H9 (cell line): ENCODE measurements around the gene KCTD5. TPM values are rescaled to one million over a fixed set of nuclear protein-coding genes. Genes with fewer than 3 reads are reported as not detected.
"Not testable (repeated sequence)": the region's sequence is repeated elsewhere in the genome, so short reads cannot be mapped to it uniquely, and the experiment has no call there.

Source experiments
- DNase-seq: peaks from one replicate; pipeline ENCODE4 v3.0.0-alpha.2; 2017
- H2AFZ ChIP-seq: one replicate; pipeline ENCODE4 v1.6.1; 2013; ENCODE audit warnings: mild to moderate bottlenecking, low read length, control low read depth, moderate library complexity
- H2AK5ac ChIP-seq: 2 replicates; pipeline ENCODE4 v1.6.1; 2013; ENCODE audit warnings: low read length, control low read depth, mixed read lengths; ENCODE audit not compliant: insufficient read length
- H2BK120ac ChIP-seq: one replicate; pipeline ENCODE4 v1.6.1; 2013; ENCODE audit warnings: low read depth, mild to moderate bottlenecking, low read length, control low read depth, inconsistent platforms; ENCODE audit not compliant: poor library complexity, severe bottlenecking
- H2BK12ac ChIP-seq: 2 replicates; pipeline ENCODE4 v1.6.1; 2013; ENCODE audit warnings: low read length, control low read depth, mixed read lengths, low read depth; ENCODE audit not compliant: insufficient read length
- H2BK15ac ChIP-seq: 2 replicates; pipeline ENCODE4 v1.6.1; 2013; ENCODE audit warnings: low read depth, low read length, control low read depth
- H2BK20ac ChIP-seq: one replicate; pipeline ENCODE4 v1.6.1; 2013; ENCODE audit warnings: low read depth, mild to moderate bottlenecking, low read length, control low read depth, inconsistent platforms; ENCODE audit not compliant: poor library complexity, severe bottlenecking
- H2BK5ac ChIP-seq: 2 replicates; pipeline ENCODE4 v1.6.1; 2013; ENCODE audit warnings: low read length, control low read depth, mixed read lengths; ENCODE audit not compliant: insufficient read length
- H3K14ac ChIP-seq: 2 replicates; pipeline ENCODE4 v1.6.1; 2013; ENCODE audit warnings: low read length, control low read depth; ENCODE audit not compliant: insufficient read depth
- H3K18ac ChIP-seq: 2 replicates; pipeline ENCODE4 v1.6.1; 2013; ENCODE audit warnings: low read depth, mild to moderate bottlenecking, mixed read lengths, low read length, control low read depth; ENCODE audit not compliant: insufficient read length
- H3K23ac ChIP-seq: 2 replicates; pipeline ENCODE4 v1.6.1; 2013; ENCODE audit warnings: low read length, control low read depth, mixed read lengths, low read depth; ENCODE audit not compliant: insufficient read length
- H3K23me2 ChIP-seq: 2 replicates; pipeline ENCODE4 v1.6.1; 2013; ENCODE audit warnings: low read depth, mild to moderate bottlenecking, mixed read lengths, low read length, control low read depth; ENCODE audit not compliant: insufficient read length, poor library complexity, severe bottlenecking
- H3K27ac ChIP-seq: 2 replicates; pipeline ENCODE4 v1.5.1; 2013; ENCODE audit warnings: low read length, control low read depth, mixed read lengths, low read depth; ENCODE audit not compliant: insufficient read length
- H3K27me3 ChIP-seq: 2 replicates; pipeline ENCODE4 v1.6.1; 2013; ENCODE audit warnings: low read length, control low read depth, inconsistent platforms; ENCODE audit not compliant: insufficient read depth
- H3K4ac ChIP-seq: 2 replicates; pipeline ENCODE4 v1.6.1; 2013; ENCODE audit warnings: low read depth, mild to moderate bottlenecking, control low read depth, inconsistent platforms, low read length, moderate library complexity
- H3K4me1 ChIP-seq: 2 replicates; pipeline ENCODE4 v1.6.1; 2013; ENCODE audit warnings: low read length, control low read depth, inconsistent platforms; ENCODE audit not compliant: insufficient read depth
- H3K4me2 ChIP-seq: 2 replicates; pipeline ENCODE4 v1.6.1; 2013; ENCODE audit warnings: low read length, control low read depth, mixed read lengths; ENCODE audit not compliant: insufficient read length, insufficient read depth
- H3K56ac ChIP-seq: 2 replicates; pipeline ENCODE4 v1.6.1; 2013; ENCODE audit warnings: low read depth, mild to moderate bottlenecking, mixed read lengths, low read length, control low read depth; ENCODE audit not compliant: insufficient read length
- H3K79me1 ChIP-seq: 2 replicates; pipeline ENCODE4 v1.6.1; 2013; ENCODE audit warnings: low read depth, mild to moderate bottlenecking, moderate library complexity, low read length, control low read depth, inconsistent platforms; ENCODE audit not compliant: insufficient read depth, poor library complexity, severe bottlenecking
- H3K79me2 ChIP-seq: 2 replicates; pipeline ENCODE4 v1.6.1; 2013; ENCODE audit warnings: low read length, control low read depth, inconsistent platforms; ENCODE audit not compliant: insufficient read depth
- H3K9ac ChIP-seq: 2 replicates; pipeline ENCODE4 v1.6.1; 2013; ENCODE audit warnings: low read length, control low read depth, mixed read lengths; ENCODE audit not compliant: insufficient read length; ENCODE audit errors: extremely low read depth
- H3K9me3 ChIP-seq: one replicate; pipeline ENCODE4 v1.6.1; 2013; ENCODE audit warnings: low read depth, low read length, inconsistent platforms; ENCODE audit not compliant: control insufficient read depth
- H3T11ph ChIP-seq: one replicate; pipeline ENCODE4 v1.6.1; 2013; ENCODE audit warnings: mild to moderate bottlenecking, low read length, control low read depth, inconsistent platforms
- H4K20me1 ChIP-seq: one replicate; pipeline ENCODE4 v1.6.1; 2013; ENCODE audit not compliant: control insufficient read depth, insufficient read length, insufficient read depth
- H4K5ac ChIP-seq: 2 replicates; pipeline ENCODE4 v1.6.1; 2013; ENCODE audit warnings: low read depth, mild to moderate bottlenecking, mixed read lengths, low read length, control low read depth; ENCODE audit not compliant: insufficient read length
- H4K8ac ChIP-seq: replicated peaks from 2 replicates; pipeline ENCODE4 v1.6.1; 2013; ENCODE audit warnings: low read length, control low read depth, mixed read lengths, low read depth; ENCODE audit not compliant: insufficient read length
- H4K91ac ChIP-seq: 2 replicates; pipeline ENCODE4 v1.6.1; 2013; ENCODE audit warnings: low read depth, mild to moderate bottlenecking, moderate library complexity, mixed read lengths, low read length, control low read depth; ENCODE audit not compliant: insufficient read length
- H3K27ac Mint-ChIP-seq, 3 experiments: 2 replicates in 2 of 3; 3 replicates in 1 of 3; pipeline ENCODE4 v1.8.0; 2020 to 2021; ENCODE audit warnings: mixed read lengths in 3 of 3, mild to moderate bottlenecking in 1 of 3, moderate library complexity in 1 of 3
- H3K27me3 Mint-ChIP-seq: 2 replicates; pipeline ENCODE4 v1.8.0; 2021; ENCODE audit warnings: low read depth, mild to moderate bottlenecking, moderate library complexity, mixed read lengths
- H3K36me3 Mint-ChIP-seq, 3 experiments: 2 replicates in 2 of 3; 3 replicates in 1 of 3; pipeline ENCODE4 v1.8.0; 2020 to 2021; ENCODE audit warnings: low read depth in 3 of 3, mixed read lengths in 3 of 3; ENCODE audit not compliant: insufficient read depth in 1 of 3
- H3K4me1 Mint-ChIP-seq, 2 experiments: 2 replicates each; pipeline ENCODE4 v1.8.0; 2020; ENCODE audit warnings: mixed read lengths in 2 of 2
- H3K4me3 Mint-ChIP-seq, 2 experiments: 2 replicates in 1 of 2; 3 replicates in 1 of 2; pipeline ENCODE4 v1.8.0; 2020 to 2021; ENCODE audit warnings: mild to moderate bottlenecking in 2 of 2, mixed read lengths in 2 of 2, moderate library complexity in 1 of 2
- H3K9me3 Mint-ChIP-seq, 2 experiments: 2 replicates in 1 of 2; 3 replicates in 1 of 2; pipeline ENCODE4 v1.8.0; 2020; ENCODE audit warnings: mild to moderate bottlenecking in 2 of 2, mixed read lengths in 2 of 2, moderate library complexity in 1 of 2
- WGBS: extraction: QIAGEN DNeasy Blood & Tissue Kit; methylation state at CpG from one replicate; pipeline ENCODE4 v1.1.7; 2013; ENCODE audit warnings: missing lambda C conversion rate, low lambda C conversion rate, mixed read lengths; ENCODE audit not compliant: insufficient read length; ENCODE audit errors: extremely low coverage; 5-methylcytosine and 5-hydroxymethylcytosine counted together
- total RNA-seq: library from RNA; stranded (reverse); gene quantifications from 2 replicates; pipeline ENCODE4 v1.2.1, GENCODE V29; 2021

KCTD5 gene
- total RNA-seq, 1 experiment from 2014 or later: 39.9 TPM

GRCh38 chr16:2659560-2659959 is 22.8 kb upstream of the KCTD5 start:
- H3K79me2 ChIP-seq, H3K4ac ChIP-seq, H3K18ac ChIP-seq, H3K23me2 ChIP-seq, H4K20me1 ChIP-seq, H3K27me3 ChIP-seq, H3K4me3 Mint-ChIP-seq, H2BK120ac ChIP-seq, H3K27ac Mint-ChIP-seq, H3K9me3 ChIP-seq, H3K27ac ChIP-seq, H3K79me1 ChIP-seq, H3K23ac ChIP-seq, H3T11ph ChIP-seq, H2BK12ac ChIP-seq, DNase-seq, H3K4me1 ChIP-seq, H2BK15ac ChIP-seq, H2BK20ac ChIP-seq, H3K36me3 Mint-ChIP-seq, H3K4me2 ChIP-seq, H3K14ac ChIP-seq, H2BK5ac ChIP-seq, H4K8ac ChIP-seq, H2AFZ ChIP-seq, H2AK5ac ChIP-seq, H4K5ac ChIP-seq, H4K91ac ChIP-seq, H3K56ac ChIP-seq, H3K9ac ChIP-seq, H3K9me3 Mint-ChIP-seq, H3K4me1 Mint-ChIP-seq: not testable (repeated sequence)
- peaks cover 16% of the 10 kb centered on the region for H3K27me3 Mint-ChIP-seq
- WGBS: no CpG with 5 or more reads among the region's 8 CpGs

- not testable (repeated sequence) for H3K4ac ChIP-seq, H2BK15ac ChIP-seq, H3K9me3 Mint-ChIP-seq, H3K9me3 ChIP-seq, H2BK20ac ChIP-seq, H4K8ac ChIP-seq, H3K18ac ChIP-seq, H3K4me1 ChIP-seq, H3K4me1 Mint-ChIP-seq, H3K9ac ChIP-seq, H3K23me2 ChIP-seq, H3K27ac ChIP-seq, H4K5ac ChIP-seq, H2AK5ac ChIP-seq, DNase-seq, H3K4me3 Mint-ChIP-seq, H3K27me3 ChIP-seq, H2BK12ac ChIP-seq, H3K14ac ChIP-seq, H3K79me1 ChIP-seq, H3K36me3 Mint-ChIP-seq, H2BK5ac ChIP-seq, H4K20me1 ChIP-seq, H2BK120ac ChIP-seq, H4K91ac ChIP-seq, H3K23ac ChIP-seq, H3K79me2 ChIP-seq, H3K4me2 ChIP-seq, H3K56ac ChIP-seq, H3T11ph ChIP-seq, H2AFZ ChIP-seq
- WGBS: no CpG with 5 or more reads among the region's 11 CpGs
- Mint-ChIP-seq H3K27me3 (peaks cover 16% of the 10 kb centered on the region), H3K27ac (0 out of 7 replicates have a peak overlapping the region, but pooled peaks of 1 of the 3 experiments have one; percentile 10)
These were observed 22.2 kb upstream of the KCTD5 start for GRCh38 chr16:2660014-2660662.
